OCI-LY7 (cell line): ENCODE data around the gene ADPRHL1.

ENCODE experiments used
- EZH2phosphoT487 ChIP-seq: fragments of 200-600 bp; sonication (generic); IDR thresholded peaks from 2 replicates; pipeline ENCODE4 v1.6.1; 2018; ENCODE audit warnings: low read depth, borderline replicate concordance, mild to moderate bottlenecking, mixed run types, antibody characterized with exemption, low read length, moderate library complexity, mixed read lengths
- TF ChIP-seq, protein P1 (sequence below): fragments of 200-600 bp; sonication (generic); conservative IDR thresholded peaks from 2 replicates; pipeline ENCODE4 v1.5.1; 2014; ENCODE audit warnings: mild to moderate bottlenecking, antibody characterized with exemption, low read length, moderate library complexity, mixed read lengths

DNA sequence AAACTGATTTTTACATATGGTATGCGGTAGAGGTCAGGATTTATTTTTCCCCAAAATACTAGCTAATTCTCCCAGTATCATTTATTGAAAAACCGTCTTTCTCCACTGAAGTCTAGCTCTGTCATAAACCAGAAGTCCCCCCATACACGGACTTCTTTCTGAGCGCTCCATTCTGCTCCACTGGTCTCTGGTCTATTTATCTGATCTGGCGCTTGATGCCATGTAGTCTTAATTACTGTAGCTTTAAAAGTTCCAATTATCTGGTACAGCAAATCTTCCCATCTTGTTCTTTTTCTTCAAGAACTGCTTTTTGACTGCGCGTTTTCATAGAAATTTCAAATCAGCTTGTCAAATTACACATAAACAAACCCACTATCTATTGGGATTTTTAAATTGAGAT, 23.5 kb upstream of the ADPRHL1 start:
- TF ChIP-seq, protein P1, sequence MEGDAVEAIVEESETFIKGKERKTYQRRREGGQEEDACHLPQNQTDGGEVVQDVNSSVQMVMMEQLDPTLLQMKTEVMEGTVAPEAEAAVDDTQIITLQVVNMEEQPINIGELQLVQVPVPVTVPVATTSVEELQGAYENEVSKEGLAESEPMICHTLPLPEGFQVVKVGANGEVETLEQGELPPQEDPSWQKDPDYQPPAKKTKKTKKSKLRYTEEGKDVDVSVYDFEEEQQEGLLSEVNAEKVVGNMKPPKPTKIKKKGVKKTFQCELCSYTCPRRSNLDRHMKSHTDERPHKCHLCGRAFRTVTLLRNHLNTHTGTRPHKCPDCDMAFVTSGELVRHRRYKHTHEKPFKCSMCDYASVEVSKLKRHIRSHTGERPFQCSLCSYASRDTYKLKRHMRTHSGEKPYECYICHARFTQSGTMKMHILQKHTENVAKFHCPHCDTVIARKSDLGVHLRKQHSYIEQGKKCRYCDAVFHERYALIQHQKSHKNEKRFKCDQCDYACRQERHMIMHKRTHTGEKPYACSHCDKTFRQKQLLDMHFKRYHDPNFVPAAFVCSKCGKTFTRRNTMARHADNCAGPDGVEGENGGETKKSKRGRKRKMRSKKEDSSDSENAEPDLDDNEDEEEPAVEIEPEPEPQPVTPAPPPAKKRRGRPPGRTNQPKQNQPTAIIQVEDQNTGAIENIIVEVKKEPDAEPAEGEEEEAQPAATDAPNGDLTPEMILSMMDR, result no peak
- no peak for TF ChIP-seq EZH2phosphoT487
